ENCODE results near the gene IFT172.

GRCh38 chr2:27451095-27451494 lies 38.4 kb downstream of the IFT172 start:
- no peak for TF ChIP-seq CTCF (IDR thresholded peaks at IDR 0.05 in 4 of 5, conservative IDR thresholded peaks at IDR 0.05 in 1 of 5)
- TF ChIP-seq POLR2A (IDR thresholded peaks at IDR 0.05) = no peak
